Non-pigmented ciliary epithelial cell (primary cell): ENCODE data around the gene DAGLB.
A peak's percentile ranks its signal among the peaks of the same experiment; 100 is the strongest.
"Not testable (repeated sequence)": the region's sequence is repeated elsewhere in the genome, so short reads cannot be mapped to it uniquely, and the experiment has no call there.

Source experiments
- DNase-seq: peaks from one replicate; pipeline ENCODE4 v3.0.0-alpha.2; 2010; ENCODE audit warnings: low read depth

DAGLB gene, protein sequence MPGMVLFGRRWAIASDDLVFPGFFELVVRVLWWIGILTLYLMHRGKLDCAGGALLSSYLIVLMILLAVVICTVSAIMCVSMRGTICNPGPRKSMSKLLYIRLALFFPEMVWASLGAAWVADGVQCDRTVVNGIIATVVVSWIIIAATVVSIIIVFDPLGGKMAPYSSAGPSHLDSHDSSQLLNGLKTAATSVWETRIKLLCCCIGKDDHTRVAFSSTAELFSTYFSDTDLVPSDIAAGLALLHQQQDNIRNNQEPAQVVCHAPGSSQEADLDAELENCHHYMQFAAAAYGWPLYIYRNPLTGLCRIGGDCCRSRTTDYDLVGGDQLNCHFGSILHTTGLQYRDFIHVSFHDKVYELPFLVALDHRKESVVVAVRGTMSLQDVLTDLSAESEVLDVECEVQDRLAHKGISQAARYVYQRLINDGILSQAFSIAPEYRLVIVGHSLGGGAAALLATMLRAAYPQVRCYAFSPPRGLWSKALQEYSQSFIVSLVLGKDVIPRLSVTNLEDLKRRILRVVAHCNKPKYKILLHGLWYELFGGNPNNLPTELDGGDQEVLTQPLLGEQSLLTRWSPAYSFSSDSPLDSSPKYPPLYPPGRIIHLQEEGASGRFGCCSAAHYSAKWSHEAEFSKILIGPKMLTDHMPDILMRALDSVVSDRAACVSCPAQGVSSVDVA

DNA sequence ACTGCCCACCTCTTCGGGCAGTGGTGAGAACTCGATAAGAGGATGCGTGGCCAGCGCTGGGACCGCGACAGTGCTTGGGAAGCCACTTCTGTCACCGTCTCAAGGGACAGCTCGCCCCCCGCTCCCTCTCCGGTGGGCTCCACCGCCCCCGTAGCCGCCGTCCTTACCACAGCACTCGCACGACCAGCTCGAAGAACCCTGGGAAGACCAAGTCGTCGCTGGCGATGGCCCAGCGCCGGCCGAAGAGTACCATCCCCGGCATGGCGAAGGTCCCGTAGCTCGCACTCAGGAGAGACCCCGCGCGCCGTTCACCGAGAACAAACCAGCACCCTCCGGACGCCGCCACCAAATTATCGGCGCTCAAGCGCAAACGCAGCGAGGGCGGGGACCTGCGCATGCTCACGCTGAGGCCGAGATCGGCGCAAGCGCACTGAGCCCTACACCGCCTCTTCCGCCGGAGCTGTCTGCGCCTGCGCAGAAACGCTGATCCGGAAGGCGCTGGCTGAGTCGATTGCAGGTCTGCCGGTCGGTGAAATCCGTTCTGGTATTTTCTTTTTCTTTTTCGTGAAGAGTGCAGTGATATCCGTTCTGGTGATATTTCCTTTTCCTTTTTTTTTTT lies at the start of gene DAGLB:
DAGLB (minus strand) TSS at position 374 of the 619 bp plus-strand sequence; CDS start at position 262, 112 bp downstream.
- DNase-seq, result peak; percentile 48

DNA sequence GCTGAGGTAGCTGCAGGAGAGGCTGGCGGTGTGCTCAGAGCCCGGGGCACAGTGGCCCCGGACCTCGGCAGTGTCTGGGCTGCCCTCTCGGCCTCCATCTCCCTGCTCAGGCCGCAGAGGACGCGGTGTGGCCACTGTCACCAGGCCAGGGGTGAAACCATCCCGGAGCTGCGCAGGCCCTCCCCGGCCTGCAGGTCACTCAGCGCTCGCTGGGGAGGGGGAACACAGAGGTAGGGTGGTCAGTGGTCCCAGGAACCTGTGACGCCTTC lies 49.8 kb upstream of the DAGLB start:
- no peak for DNase-seq

DNA sequence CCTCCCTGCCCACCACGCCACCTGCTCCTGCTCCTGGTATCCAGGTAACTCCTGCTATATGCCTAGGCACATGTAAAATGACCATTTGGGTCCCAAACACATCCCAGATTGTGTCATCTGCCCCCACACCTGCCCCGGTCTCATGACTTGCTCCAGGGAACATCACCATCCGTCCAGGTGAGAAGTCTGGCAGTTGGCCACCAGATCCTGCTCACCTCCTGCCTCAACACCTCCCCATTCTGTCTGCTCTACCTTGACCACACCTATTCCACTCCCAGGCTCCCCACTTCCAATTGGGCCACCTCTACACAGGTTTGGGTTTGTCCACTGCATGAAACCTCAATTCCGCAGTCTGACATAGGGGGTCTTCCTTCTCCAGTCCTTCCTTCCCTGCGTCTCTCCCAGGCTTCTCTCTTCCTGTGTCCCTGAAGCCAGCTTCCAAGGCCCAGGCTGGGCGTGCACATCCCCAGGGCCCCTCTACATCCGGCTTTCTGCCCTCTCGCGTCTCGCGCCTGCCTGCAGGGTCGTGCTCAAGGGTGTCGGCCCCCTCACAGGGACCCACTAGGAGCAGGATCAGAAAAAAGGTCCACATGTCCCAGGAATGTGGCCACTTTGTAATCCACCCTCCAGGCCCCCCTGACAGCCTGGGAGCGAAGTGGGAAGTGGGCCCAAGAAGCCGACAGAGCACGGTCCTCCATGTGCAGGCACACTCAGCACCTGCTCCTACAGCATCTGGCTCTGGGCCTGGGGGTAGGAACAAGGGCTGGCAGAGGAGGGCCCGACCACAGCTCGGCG lies 49.3 kb upstream of the DAGLB start:
- no peak for DNase-seq

GRCh38 chr7:6495597-6496262 lies 48.0 kb upstream of the DAGLB start:
- DNase-seq, result no peak

GRCh38 chr7:6494365-6494764 lies 46.6 kb upstream of the DAGLB start:
- DNase-seq, result no peak

- no peak for DNase-seq
These were observed 43.4 kb upstream of the DAGLB start for GRCh38 chr7:6491194-6491593.

- DNase-seq, result no peak
These were observed 41.9 kb upstream of the DAGLB start for GRCh38 chr7:6489612-6490011.

DNA sequence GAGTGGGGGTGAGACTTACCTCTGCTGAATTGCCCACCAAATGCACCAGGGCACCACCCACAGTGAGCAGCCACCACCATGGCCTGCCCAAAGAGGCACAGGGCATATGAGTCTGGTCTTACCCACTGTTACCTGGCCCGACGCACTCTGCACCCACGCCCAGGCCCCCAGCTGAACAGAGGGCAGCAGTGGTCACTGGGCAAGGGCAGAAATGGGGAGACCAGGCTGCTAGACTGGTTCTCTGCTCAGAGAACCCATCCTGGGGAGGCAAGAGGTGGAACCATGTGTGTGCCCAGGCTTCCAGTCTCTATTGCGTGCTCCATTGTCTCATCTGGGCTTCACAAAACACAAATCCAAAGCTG lies 39.4 kb upstream of the DAGLB start:
- no peak for DNase-seq

GRCh38 chr7:6486438-6487183 lies 38.9 kb upstream of the DAGLB start:
- no peak for DNase-seq

DNA sequence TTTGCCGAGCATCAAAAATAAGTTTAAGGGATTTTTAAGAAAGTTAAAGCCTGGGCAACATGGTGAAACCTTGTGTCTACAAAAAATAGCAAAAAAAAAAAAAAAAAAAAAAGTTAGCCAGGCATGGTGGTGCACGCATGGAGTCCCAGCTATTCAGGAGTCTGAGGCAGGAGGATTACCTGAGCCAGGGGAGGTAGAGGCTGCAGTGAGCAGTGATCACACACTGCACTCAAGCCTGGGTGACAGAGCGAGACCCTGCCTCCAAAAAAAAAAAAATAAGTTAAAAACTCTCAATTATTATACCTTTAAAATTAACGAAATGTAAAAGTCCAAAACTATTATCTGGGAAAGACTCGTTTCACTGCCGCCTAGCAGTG lies 35.0 kb upstream of the DAGLB start:
- DNase-seq, result no peak

DNA sequence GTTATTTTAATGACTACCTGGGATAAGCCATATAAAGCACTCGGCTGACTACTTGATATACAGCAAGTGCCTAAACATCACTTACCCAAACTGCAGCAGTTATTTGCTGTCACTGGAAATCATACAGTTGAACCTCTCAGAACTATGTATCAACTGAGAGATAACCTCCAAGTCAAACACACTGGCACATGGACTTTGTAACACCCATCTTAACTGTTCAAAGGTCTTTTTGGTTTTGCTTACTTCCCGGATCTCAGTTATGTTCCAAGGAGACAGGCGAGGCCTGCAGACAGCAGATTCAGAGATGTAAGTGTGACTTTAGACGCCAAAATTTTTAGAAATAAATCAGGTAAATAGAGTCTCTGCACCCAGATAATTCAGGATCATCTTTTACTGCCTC lies 34.6 kb upstream of the DAGLB start:
- DNase-seq, result no peak

DNA sequence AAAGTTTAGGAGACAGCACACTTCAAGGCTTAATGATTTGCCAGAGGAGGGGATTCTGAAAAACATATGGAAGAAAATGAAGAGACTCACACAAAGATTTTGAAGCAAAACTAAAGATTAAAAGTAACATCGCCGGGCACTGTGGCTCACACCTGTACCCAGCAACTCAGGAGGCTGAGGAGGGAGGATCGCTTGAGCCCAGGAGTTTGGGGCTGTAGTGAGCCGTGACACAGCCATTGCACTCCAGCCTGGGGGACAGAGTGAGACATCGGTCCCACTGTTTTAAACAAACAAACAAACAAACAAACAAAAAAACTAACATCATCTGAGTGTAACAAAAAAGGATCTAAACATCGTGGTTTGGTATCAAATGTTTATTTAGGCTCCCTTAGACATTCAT lies 33.7 kb upstream of the DAGLB start:
- DNase-seq, result no peak

- DNase-seq, result no peak
These were observed 32.5 kb upstream of the DAGLB start for GRCh38 chr7:6480323-6480660.

- no peak for DNase-seq
These were observed 31.3 kb upstream of the DAGLB start for GRCh38 chr7:6479067-6479466.

GRCh38 chr7:6478186-6478585 lies 30.4 kb upstream of the DAGLB start:
- DNase-seq, result no peak

DNA sequence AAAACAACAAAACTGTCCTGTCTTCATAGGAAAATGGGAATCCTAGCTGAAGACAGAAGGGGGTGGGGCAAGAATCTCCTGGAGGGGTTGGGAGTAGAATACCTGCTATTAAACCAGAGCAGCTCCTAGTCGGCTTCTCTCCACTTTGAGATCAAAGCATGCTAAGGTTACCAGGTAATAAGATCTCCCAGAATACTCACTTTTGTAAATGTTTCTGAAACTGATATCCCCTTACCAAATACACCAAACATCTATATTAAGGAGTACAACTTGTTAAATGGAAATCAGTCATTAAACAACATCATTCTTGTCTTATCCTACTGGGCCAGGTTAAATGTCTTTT lies 29.5 kb upstream of the DAGLB start:
- no peak for DNase-seq

DNA sequence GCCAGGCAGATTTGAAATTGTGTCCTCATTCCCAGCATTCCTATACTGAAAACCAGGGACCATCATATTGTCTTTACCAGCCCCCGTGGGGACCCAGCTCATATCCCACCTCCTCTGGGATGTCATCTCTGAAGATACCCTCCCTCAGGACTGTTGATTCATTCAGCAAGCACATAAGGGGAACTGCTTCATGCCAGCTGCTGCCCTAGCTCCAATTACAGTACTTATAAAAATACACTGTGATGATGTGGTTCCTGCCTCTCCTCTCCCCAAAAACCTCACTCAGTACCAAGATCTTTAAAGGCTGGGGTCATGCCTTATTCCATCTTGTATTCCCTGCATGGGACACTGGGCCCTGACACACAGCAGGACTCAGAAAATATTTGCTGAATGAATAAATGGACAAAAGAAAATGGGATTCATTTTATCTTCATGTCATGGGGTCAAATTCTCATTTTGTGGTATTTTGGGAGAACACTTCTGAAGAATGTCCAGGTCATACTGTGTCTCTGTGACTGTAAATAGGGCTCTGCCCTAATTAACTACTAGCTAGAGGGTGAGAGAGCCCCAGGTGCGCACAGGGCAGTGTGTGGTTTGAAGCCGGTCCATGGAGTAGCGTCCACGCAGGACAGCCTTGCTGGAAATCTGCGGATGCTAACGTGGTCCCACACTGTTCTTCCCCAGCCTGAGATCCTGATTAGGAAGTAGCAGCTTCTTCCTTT lies 29.0 kb upstream of the DAGLB start:
- DNase-seq, result no peak

- DNase-seq, result no peak
These were observed 27.9 kb upstream of the DAGLB start for GRCh38 chr7:6475433-6476186.

DNA sequence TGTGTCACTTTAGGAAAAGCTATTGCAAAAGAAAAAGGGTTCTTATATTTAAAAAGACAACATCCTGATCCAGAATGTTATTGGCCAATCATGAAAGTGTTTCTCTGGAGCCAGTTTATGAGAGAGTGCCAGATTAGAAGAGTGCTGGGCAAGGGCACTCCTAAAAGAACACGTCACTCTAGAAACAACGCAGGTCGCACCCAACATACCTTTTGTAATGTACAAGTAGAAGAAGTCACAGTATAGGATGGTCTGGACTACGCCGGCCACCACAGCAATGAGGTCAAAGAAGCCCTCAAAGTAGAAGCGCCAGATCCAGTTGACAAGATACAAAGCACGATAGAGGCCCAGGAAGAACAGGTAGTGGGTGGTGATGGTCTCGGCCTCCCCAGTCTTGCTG lies 18.1 kb upstream of the DAGLB start:
- no peak for DNase-seq

DNA sequence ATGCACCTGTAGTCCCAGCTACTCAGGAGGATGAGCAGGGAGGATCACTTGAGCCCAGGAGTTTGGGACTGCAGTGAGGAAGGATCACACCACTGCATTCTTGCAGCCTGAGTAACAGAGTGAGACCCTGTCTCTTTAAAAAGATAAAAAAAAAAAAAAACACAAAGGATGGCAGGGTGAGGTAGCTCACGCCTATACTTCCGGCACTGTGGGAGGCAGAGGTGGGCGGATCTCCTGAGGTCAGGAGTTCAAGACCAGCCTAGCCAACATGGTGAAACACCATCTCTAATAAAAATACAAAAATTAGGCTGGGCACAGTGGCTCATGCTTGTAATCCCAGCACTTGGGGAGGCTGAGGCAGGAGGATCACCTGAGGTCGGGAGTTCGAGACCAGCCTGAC lies 15.9 kb upstream of the DAGLB start:
- DNase-seq, result not testable (repeated sequence)
